ENCODE results near the gene ZNF438.

ZNF438 gene

GRCh38 chr10:31025142-31025541, 6.5 kb downstream of the ZNF438 start:
- no peak overlapping the region for H3K4me3 ChIP-seq (ENCODE audit: low read depth in 1 of 2, low read length in 2 of 2)
- H3K27ac ChIP-seq (ENCODE audit: low read length) = no peak overlapping the region
- peaks cover 48% of the 10 kb centered on the region for H3K79me2 ChIP-seq (ENCODE audit: insufficient read depth, low read length)
- H3K9ac ChIP-seq (ENCODE audit: low read depth, low read length) = no peak overlapping the region
- no peaks in the 10 kb centered on the region for H3K27me3 ChIP-seq (ENCODE audit: insufficient read depth, low read length, poor library complexity)
- no peak overlapping the region for H3K4me2 ChIP-seq (ENCODE audit: insufficient read depth, low read length)
- H3K4me1 ChIP-seq (ENCODE audit: insufficient read depth, low read length) = peaks cover 16% of the 10 kb centered on the region
- DNase-seq = no peak
- H2AFZ ChIP-seq (ENCODE audit: low read depth, low read length) = no peak overlapping the region
- H4K20me1 ChIP-seq (ENCODE audit: insufficient read depth, low read length) = no peaks in the 10 kb centered on the region
- no peak for ATAC-seq (ENCODE audit: insufficient read depth, low read depth)
- TF ChIP-seq CTCF (IDR thresholded peaks at IDR 0.05; ENCODE audit: borderline replicate concordance, extremely low read depth, low read length, poor library complexity, severe bottlenecking) (no peak), EZH2 (IDR thresholded peaks at IDR 0.05; ENCODE audit: borderline replicate concordance, low read depth, low read length, severe bottlenecking) (no peak)
- H3K9me3 ChIP-seq (ENCODE audit: insufficient read depth, low read length, severe bottlenecking) = no peaks in the 10 kb centered on the region
- no peaks in the 10 kb centered on the region for H3K36me3 ChIP-seq (ENCODE audit: insufficient read depth, low read length)

- no peak for ATAC-seq (ENCODE audit: insufficient read depth, low read depth)
Observed at GRCh38 chr10:31023558-31023957, 8.1 kb downstream of the ZNF438 start.

GRCh38 chr10:31020209-31020608, 11.5 kb downstream of the ZNF438 start:
- DNase-seq = no peak
- no peaks in the 10 kb centered on the region for H3K4me1 ChIP-seq (ENCODE audit: insufficient read depth, low read length)
- no peak overlapping the region for H2AFZ ChIP-seq (ENCODE audit: low read depth, low read length)
- no peaks in the 10 kb centered on the region for H3K9me3 ChIP-seq (ENCODE audit: insufficient read depth, low read length, severe bottlenecking)
- H4K20me1 ChIP-seq (ENCODE audit: insufficient read depth, low read length) = no peaks in the 10 kb centered on the region
- H3K9ac ChIP-seq (ENCODE audit: low read depth, low read length) = no peak overlapping the region
- ATAC-seq (ENCODE audit: insufficient read depth, low read depth) = no peak
- no peaks in the 10 kb centered on the region for H3K27me3 ChIP-seq (ENCODE audit: insufficient read depth, low read length, poor library complexity)
- no peaks in the 10 kb centered on the region for H3K36me3 ChIP-seq (ENCODE audit: insufficient read depth, low read length)
- H3K4me3 ChIP-seq (ENCODE audit: low read depth in 1 of 2, low read length in 2 of 2) = no peak overlapping the region
- H3K79me2 ChIP-seq (ENCODE audit: insufficient read depth, low read length) = peaks cover 30% of the 10 kb centered on the region
- no peak overlapping the region for H3K27ac ChIP-seq (ENCODE audit: low read length)
- no peak overlapping the region for H3K4me2 ChIP-seq (ENCODE audit: insufficient read depth, low read length)
- TF ChIP-seq EZH2 (IDR thresholded peaks at IDR 0.05; ENCODE audit: borderline replicate concordance, low read depth, low read length, severe bottlenecking) = no peak
- no peak for TF ChIP-seq CTCF (IDR thresholded peaks at IDR 0.05; ENCODE audit: borderline replicate concordance, extremely low read depth, low read length, poor library complexity, severe bottlenecking)

More at GRCh38 chr10:31023558-31023957, 8.1 kb downstream of the ZNF438 start:
- TF ChIP-seq EZH2 (IDR thresholded peaks at IDR 0.05; ENCODE audit: borderline replicate concordance, low read depth, low read length, severe bottlenecking) = no peak
- TF ChIP-seq CTCF (IDR thresholded peaks at IDR 0.05; ENCODE audit: borderline replicate concordance, extremely low read depth, low read length, poor library complexity, severe bottlenecking) = no peak
- no peaks in the 10 kb centered on the region for H4K20me1 ChIP-seq (ENCODE audit: insufficient read depth, low read length)
- peaks cover under 1% of the 10 kb centered on the region; the same call in 1 of the 2 replicates for H3K4me1 ChIP-seq (ENCODE audit: insufficient read depth, low read length)
- no peak overlapping the region for H3K27ac ChIP-seq (ENCODE audit: low read length)
- no peak for DNase-seq
- no peaks in the 10 kb centered on the region for H3K27me3 ChIP-seq (ENCODE audit: insufficient read depth, low read length, poor library complexity)
- no peak overlapping the region for H3K4me3 ChIP-seq (ENCODE audit: low read depth in 1 of 2, low read length in 2 of 2)
- no peak overlapping the region for H3K9ac ChIP-seq (ENCODE audit: low read depth, low read length)
- H3K9me3 ChIP-seq (ENCODE audit: insufficient read depth, low read length, severe bottlenecking) = no peaks in the 10 kb centered on the region
- peaks cover 34% of the 10 kb centered on the region for H3K79me2 ChIP-seq (ENCODE audit: insufficient read depth, low read length)
- no peak overlapping the region for H3K4me2 ChIP-seq (ENCODE audit: insufficient read depth, low read length)
- H2AFZ ChIP-seq (ENCODE audit: low read depth, low read length) = no peak overlapping the region
- no peaks in the 10 kb centered on the region for H3K36me3 ChIP-seq (ENCODE audit: insufficient read depth, low read length)

- no peak overlapping the region for H3K4me3 ChIP-seq (ENCODE audit: low read depth in 1 of 2, low read length in 2 of 2)
- no peaks in the 10 kb centered on the region for H3K27me3 ChIP-seq (ENCODE audit: insufficient read depth, low read length, poor library complexity)
- no peaks in the 10 kb centered on the region for H3K36me3 ChIP-seq (ENCODE audit: insufficient read depth, low read length)
- H3K27ac ChIP-seq (ENCODE audit: low read length) = no peak overlapping the region
- H3K4me1 ChIP-seq (ENCODE audit: insufficient read depth, low read length) = no peaks in the 10 kb centered on the region
- no peak for DNase-seq
- H3K9ac ChIP-seq (ENCODE audit: low read depth, low read length) = no peak overlapping the region
- no peak overlapping the region for H3K4me2 ChIP-seq (ENCODE audit: insufficient read depth, low read length)
- H4K20me1 ChIP-seq (ENCODE audit: insufficient read depth, low read length) = no peaks in the 10 kb centered on the region
- H3K79me2 ChIP-seq (ENCODE audit: insufficient read depth, low read length) = peaks cover 24% of the 10 kb centered on the region
- ATAC-seq (ENCODE audit: insufficient read depth, low read depth) = no peak
- H3K9me3 ChIP-seq (ENCODE audit: insufficient read depth, low read length, severe bottlenecking) = no peaks in the 10 kb centered on the region
- H2AFZ ChIP-seq (ENCODE audit: low read depth, low read length) = no peak overlapping the region
- TF ChIP-seq CTCF (IDR thresholded peaks at IDR 0.05; ENCODE audit: borderline replicate concordance, extremely low read depth, low read length, poor library complexity, severe bottlenecking) (no peak), EZH2 (IDR thresholded peaks at IDR 0.05; ENCODE audit: borderline replicate concordance, low read depth, low read length, severe bottlenecking) (no peak)
Observed at GRCh38 chr10:31018962-31019361, 12.7 kb downstream of the ZNF438 start.
